AG04450 (cell line): ENCODE results near the gene SURF1. TPM values are rescaled to one million over a fixed set of nuclear protein-coding genes. Genes with fewer than 3 reads are reported as not detected.

Experiments
- CTCF ChIA-PET: fragments of 300-600, 350-600 bp; formaldehyde crosslinking; extraction: SDS; loops from one replicate; lab custom pipeline; 2022; ENCODE audit warnings: antibody characterized with exemption, inconsistent platforms; lab: Charles Lee
- POLR2A ChIA-PET: fragments of 350-600 bp; formaldehyde crosslinking; extraction: SDS; loops from one replicate; lab custom pipeline; 2021; ENCODE audit warnings: antibody characterized with exemption, inconsistent platforms; lab: Yijun Ruan, JAX
- DNase-seq: peaks from one replicate; pipeline ENCODE4 v3.0.0-alpha.2; 2011; ENCODE audit warnings: low read depth, low spot score
- H3K27ac ChIP-seq: one replicate; pipeline ENCODE4 v1.5.1; 2012; ENCODE audit warnings: low read depth, low read length, control low read depth
- H3K27me3 ChIP-seq: one replicate; pipeline ENCODE4 v1.6.0; 2012; ENCODE audit warnings: low read length; ENCODE audit not compliant: control insufficient read depth, insufficient read depth
- H3K4me3 ChIP-seq: 2 replicates; pipeline ENCODE4 v1.5.1; 2011; ENCODE audit warnings: mild to moderate bottlenecking, low read depth, low read length, control low read depth
- H3K9me3 ChIP-seq: 2 replicates; pipeline ENCODE4 v1.5.1; 2012; ENCODE audit warnings: low read length; ENCODE audit not compliant: control insufficient read depth, insufficient read depth
- CTCF ChIP-seq: IDR thresholded peaks from 2 replicates; pipeline ENCODE4 v1.5.1; 2011; ENCODE audit warnings: low read depth, low read length, control low read depth, inconsistent platforms
- polyA plus RNA-seq: library from polyadenylated mRNA; depleted of rRNA; stranded (reverse); fragments of >200 nt; gene quantifications from 2 replicates; pipeline ENCODE4 v1.2.3, GENCODE V29; 2011

SURF1 gene
- polyA plus RNA-seq, 1 experiment: 28.2 TPM

GRCh38 chr9:133375724-133376654, 19.7 kb upstream of the SURF1 start, which contains the start of the genes STKLD1 and SURF4:
TSS of gene STKLD1 (plus strand) at chr9:133376366. CDS start at chr9:133376474, 108 bp downstream.
TSS of gene SURF4 (minus strand) at chr9:133376060. CDS start at chr9:133375969, 91 bp downstream.
- DNase-seq: peak; percentile 79
- Histone ChIP-seq H3K4me3 (peak within 1 kb of the TSS; percentile 73), H3K27me3 (no peaks in the 10 kb centered on the region), H3K9me3 (peaks cover 6% of the 10 kb centered on the region), H3K27ac (peak within 1 kb of the TSS; percentile 80)
- no peak for TF ChIP-seq CTCF
- ChIA-PET CTCF (interaction anchor here (0.5 to 1.7 kb wide), 3 partner anchors 19 to 475 kb away, joined by 3 to 4 read pairs (median 4); no protein-coding TSS in a partner anchor), POLR2A (interaction anchor here (0.6 to 1.8 kb wide), 4 partner anchors 26 to 42 kb away, joined by 3 to 9 read pairs (median 6); partner anchors contain the start of genes MED22 and RPL7A)

- ChIA-PET POLR2A (interaction anchor here (0.6 to 1.9 kb wide), 5 partner anchors 11 to 986 kb away, joined by 3 to 9 read pairs (median 7); partner anchors contain the start of genes MED22, RPL7A, SURF1 and SURF2), CTCF (no interaction called here)
- H3K4me3 ChIP-seq: peak overlapping the region; percentile 73
- peaks cover 6% of the 10 kb centered on the region for H3K9me3 ChIP-seq
- H3K27me3 ChIP-seq: no peaks in the 10 kb centered on the region
- DNase-seq: no peak
- H3K27ac ChIP-seq: peak overlapping the region; percentile 80
- no peak for TF ChIP-seq CTCF
Measured at GRCh38 chr9:133375116-133375723, 18.9 kb upstream of the SURF1 start.

GRCh38 chr9:133374612-133375115, 18.4 kb upstream of the SURF1 start:
- TF ChIP-seq CTCF: no peak
- no peak for DNase-seq
- Histone ChIP-seq H3K27me3 (no peaks in the 10 kb centered on the region), H3K27ac (peak overlapping the region; percentile 80), H3K4me3 (peak overlapping the region; percentile 73), H3K9me3 (peaks cover 6% of the 10 kb centered on the region)
- ChIA-PET CTCF (no interaction called here), POLR2A (interaction anchor here (0.6 to 1.9 kb wide), 5 partner anchors 11 to 986 kb away, joined by 3 to 9 read pairs (median 7); partner anchors contain the start of genes MED22, RPL7A, SURF1 and SURF2)

GRCh38 chr9:133372144-133372543, 15.9 kb upstream of the SURF1 start:
- Histone ChIP-seq H3K9me3 (no peaks in the 10 kb centered on the region; the same call in 1 of the 2 replicates), H3K27me3 (no peaks in the 10 kb centered on the region), H3K4me3 (no peak overlapping the region), H3K27ac (no peak overlapping the region)
- CTCF ChIA-PET: no interaction called here
- TF ChIP-seq CTCF: no peak
- DNase-seq: no peak
- POLR2A ChIA-PET: interaction anchor here (0.6 to 2.1 kb wide), 4 partner anchors 9 to 763 kb away, joined by 3 to 11 read pairs (median 8); partner anchors contain the start of genes MED22 and RPL7A
